Activated B cell treated with CpG ODN at 0.5 μM for 24 hours (primary cell): Measurements from ENCODE around the gene ARHGEF10L. TPM values are rescaled to one million over a fixed set of nuclear protein-coding genes. Genes with fewer than 3 reads are reported as not detected.

Experiments used
- ATAC-seq: fragments of 200-7000 bp; cut with Tn5 transposase; one replicate; pipeline ENCODE4 v1.10.0; 2021; ENCODE audit warnings: low read depth, mild to moderate bottlenecking, moderate library complexity
- CTCF ChIA-PET: fragments of 350-600 bp; sonication (Branson Sonifier 250); formaldehyde crosslinking; loops from one replicate; lab custom pipeline; 2021; ENCODE audit warnings: antibody characterized with exemption; lab: Charles Lee
- POLR2A ChIA-PET: fragments of 350-600 bp; sonication (Branson Sonifier 250); formaldehyde crosslinking; loops from one replicate; lab custom pipeline; 2021; ENCODE audit warnings: antibody characterized with exemption; lab: Charles Lee
- DNase-seq: peaks from one replicate; pipeline ENCODE4 v3.0.0; 2022
- H3K27ac Mint-ChIP-seq: one replicate; pipeline ENCODE4 v1.8.0; 2020; ENCODE audit warnings: mixed read lengths
- H3K27me3 Mint-ChIP-seq: one replicate; pipeline ENCODE4 v1.8.0; 2021; ENCODE audit warnings: mixed read lengths
- H3K36me3 Mint-ChIP-seq: one replicate; pipeline ENCODE4 v1.8.0; 2021; ENCODE audit warnings: low read depth, mixed read lengths
- H3K4me1 Mint-ChIP-seq: one replicate; pipeline ENCODE4 v1.8.0; 2021; ENCODE audit warnings: mixed read lengths
- H3K4me3 Mint-ChIP-seq: one replicate; pipeline ENCODE4 v1.8.0; 2020; ENCODE audit warnings: mild to moderate bottlenecking, mixed read lengths
- H3K9me3 Mint-ChIP-seq: one replicate; pipeline ENCODE4 v1.8.0; 2020; ENCODE audit warnings: mixed read lengths
- CTCF ChIP-seq: fragments of 200-600 bp; IDR thresholded peaks from one replicate; pipeline ENCODE4 v1.8.0; 2022; ENCODE audit warnings: antibody characterized with exemption, mild to moderate bottlenecking
- intact Hi-C: fragments of 100-400 bp; cut with micrococcal nuclease; formaldehyde crosslinking; loops from one replicate; pipeline ENCODE4 v1.15.1; 2024
- total RNA-seq: library from RNA; stranded (reverse); gene quantifications from 2 replicates; pipeline ENCODE4 v1.2.3, GENCODE V29; 2022

The ARHGEF10L gene
- total RNA-seq, 1 donor from 2014 or later: 0.62 TPM

DNA sequence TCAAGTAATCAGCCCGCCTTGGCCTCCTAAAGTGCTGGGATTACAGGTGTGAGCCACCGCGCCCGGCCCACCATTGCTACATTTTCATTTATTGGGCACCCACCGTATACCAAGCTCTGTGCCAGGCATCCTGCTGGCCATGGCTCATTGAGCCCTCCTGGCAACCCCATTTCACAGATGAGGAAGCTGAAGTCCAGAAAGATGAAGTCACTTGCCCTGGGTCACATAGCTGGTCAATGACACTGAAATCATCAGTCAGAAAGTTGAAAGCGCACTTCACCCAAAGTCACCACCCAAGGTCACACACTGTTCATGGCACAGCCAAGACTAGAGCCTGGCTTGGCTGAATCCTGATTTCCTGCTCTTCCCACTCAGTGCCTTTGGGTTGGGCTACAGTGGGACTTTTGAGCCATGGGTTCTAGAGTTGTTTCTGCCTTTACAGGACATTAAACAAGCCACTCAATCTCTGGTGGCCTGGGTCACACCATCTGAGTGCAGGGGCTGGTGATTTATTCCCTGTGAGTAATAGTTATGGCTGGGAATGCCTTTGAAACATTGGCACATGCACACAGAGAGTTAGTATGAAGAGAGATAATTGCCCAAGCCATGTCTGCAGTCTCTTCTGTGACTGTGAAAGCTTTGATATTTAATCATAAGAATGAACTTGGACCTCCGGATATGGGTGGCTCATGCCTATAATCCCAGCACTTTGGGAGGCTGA is 16.0 kb upstream of the ARHGEF10L start:
- no peaks in the 10 kb centered on the region for H3K4me1 Mint-ChIP-seq
- H3K27ac Mint-ChIP-seq: no peak overlapping the region
- CTCF ChIA-PET: no interaction called here
- no peak for TF ChIP-seq CTCF
- no peaks in the 10 kb centered on the region for H3K36me3 Mint-ChIP-seq
- intact Hi-C loops: no loop called here
- POLR2A ChIA-PET: no interaction called here
- no peak overlapping the region for H3K4me3 Mint-ChIP-seq
- H3K9me3 Mint-ChIP-seq: no peaks in the 10 kb centered on the region
- DNase-seq (no peak), ATAC-seq (no peak)
- peaks cover 27% of the 10 kb centered on the region for H3K27me3 Mint-ChIP-seq

- peaks cover 27% of the 10 kb centered on the region for H3K27me3 Mint-ChIP-seq
- ATAC-seq: no peak
- H3K36me3 Mint-ChIP-seq: no peaks in the 10 kb centered on the region
- CTCF ChIA-PET: no interaction called here
- no peak for DNase-seq
- intact Hi-C loops: no loop called here
- peaks cover 2% of the 10 kb centered on the region for H3K4me1 Mint-ChIP-seq
- POLR2A ChIA-PET: no interaction called here
- H3K27ac Mint-ChIP-seq: no peak overlapping the region
- no peak overlapping the region for H3K4me3 Mint-ChIP-seq
- no peaks in the 10 kb centered on the region for H3K9me3 Mint-ChIP-seq
- no peak for TF ChIP-seq CTCF
These were observed 14.9 kb upstream of the ARHGEF10L start for GRCh38 chr1:17524645-17525044.

- no peak for DNase-seq
- no peak for ATAC-seq
- Mint-ChIP-seq H3K27me3 (peaks cover 16% of the 10 kb centered on the region), H3K4me3 (no peak overlapping the region), H3K9me3 (no peaks in the 10 kb centered on the region), H3K27ac (no peak overlapping the region), H3K36me3 (no peaks in the 10 kb centered on the region), H3K4me1 (peaks cover 6% of the 10 kb centered on the region)
- TF ChIP-seq CTCF: no peak
- intact Hi-C loops: no loop called here
- ChIA-PET CTCF (no interaction called here), POLR2A (no interaction called here)
These were observed 13.4 kb upstream of the ARHGEF10L start for GRCh38 chr1:17525996-17526686.

- Mint-ChIP-seq H3K36me3 (no peaks in the 10 kb centered on the region), H3K4me1 (peaks cover 6% of the 10 kb centered on the region), H3K27ac (no peak overlapping the region), H3K4me3 (no peak overlapping the region), H3K9me3 (no peaks in the 10 kb centered on the region), H3K27me3 (peaks cover 8% of the 10 kb centered on the region)
- ChIA-PET CTCF (no interaction called here), POLR2A (no interaction called here)
- intact Hi-C loops: no loop called here
- no peak for DNase-seq
- no peak for TF ChIP-seq CTCF
- no peak for ATAC-seq
These were observed 12.2 kb upstream of the ARHGEF10L start for GRCh38 chr1:17527036-17527914.

- Mint-ChIP-seq H3K4me1 (peaks cover 6% of the 10 kb centered on the region), H3K4me3 (no peak overlapping the region), H3K36me3 (no peaks in the 10 kb centered on the region), H3K27me3 (peaks cover 2% of the 10 kb centered on the region), H3K27ac (no peak overlapping the region), H3K9me3 (no peaks in the 10 kb centered on the region)
- DNase-seq (no peak), ATAC-seq (no peak)
- POLR2A ChIA-PET: interaction anchor here (0.6 kb wide), 1 partner anchor 65 kb away, joined by 6 read pairs; no protein-coding TSS in a partner anchor
- intact Hi-C loops: no loop called here
- no peak for TF ChIP-seq CTCF
- CTCF ChIA-PET: no interaction called here
These were observed 10.1 kb upstream of the ARHGEF10L start for GRCh38 chr1:17529381-17529780.
